Jurkat, Clone E6-1 (cell line): ENCODE data around the gene TRAF3IP1.

Source experiments
- DNase-seq: peaks from one replicate; pipeline ENCODE4 v3.0.0-alpha.2; 2011; ENCODE audit warnings: low read depth, low spot score
- H3K4me3 ChIP-seq: 2 replicates; pipeline ENCODE4 v1.5.1; 2011; ENCODE audit warnings: mild to moderate bottlenecking, low read length, control low read depth, moderate library complexity

Gene TRAF3IP1

DNA sequence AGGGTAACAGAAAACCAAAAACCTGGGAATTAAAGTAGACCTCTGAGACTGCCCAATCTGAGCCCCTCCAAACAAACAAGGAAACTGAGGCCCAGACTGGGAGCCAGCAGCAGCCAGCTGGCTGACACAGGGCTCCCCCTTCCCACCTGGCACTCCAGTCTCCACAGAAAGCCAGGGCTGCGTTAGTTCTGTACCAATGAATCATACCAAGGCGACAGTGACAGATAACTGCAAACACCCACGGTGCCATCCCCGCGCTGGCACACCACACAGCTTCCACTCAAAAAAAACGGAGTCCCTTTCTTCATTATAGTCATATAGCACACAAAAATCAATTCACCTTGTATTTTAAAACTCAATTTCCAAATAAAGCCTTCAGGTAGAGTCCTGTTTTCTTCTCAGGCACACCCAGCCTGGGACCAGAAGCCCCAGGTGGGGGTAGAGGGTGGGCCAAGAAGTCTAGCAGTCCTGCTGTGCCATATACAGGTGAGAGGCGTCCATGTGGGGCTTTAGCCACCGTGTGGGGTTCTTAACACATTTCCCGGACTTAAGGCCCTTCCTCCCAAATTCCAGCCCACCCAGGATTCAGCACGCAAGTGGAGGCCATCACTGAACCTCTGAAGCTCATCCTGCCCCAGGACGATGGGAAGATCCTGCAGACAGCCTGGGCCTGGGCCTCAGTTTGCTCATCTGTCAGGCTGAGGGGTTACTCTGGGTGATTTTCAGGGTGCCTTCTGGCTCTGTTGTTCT, 33.2 kb upstream of the TRAF3IP1 start:
- no peak for DNase-seq
- H3K4me3 ChIP-seq, result peak overlapping the region; percentile 80

DNA sequence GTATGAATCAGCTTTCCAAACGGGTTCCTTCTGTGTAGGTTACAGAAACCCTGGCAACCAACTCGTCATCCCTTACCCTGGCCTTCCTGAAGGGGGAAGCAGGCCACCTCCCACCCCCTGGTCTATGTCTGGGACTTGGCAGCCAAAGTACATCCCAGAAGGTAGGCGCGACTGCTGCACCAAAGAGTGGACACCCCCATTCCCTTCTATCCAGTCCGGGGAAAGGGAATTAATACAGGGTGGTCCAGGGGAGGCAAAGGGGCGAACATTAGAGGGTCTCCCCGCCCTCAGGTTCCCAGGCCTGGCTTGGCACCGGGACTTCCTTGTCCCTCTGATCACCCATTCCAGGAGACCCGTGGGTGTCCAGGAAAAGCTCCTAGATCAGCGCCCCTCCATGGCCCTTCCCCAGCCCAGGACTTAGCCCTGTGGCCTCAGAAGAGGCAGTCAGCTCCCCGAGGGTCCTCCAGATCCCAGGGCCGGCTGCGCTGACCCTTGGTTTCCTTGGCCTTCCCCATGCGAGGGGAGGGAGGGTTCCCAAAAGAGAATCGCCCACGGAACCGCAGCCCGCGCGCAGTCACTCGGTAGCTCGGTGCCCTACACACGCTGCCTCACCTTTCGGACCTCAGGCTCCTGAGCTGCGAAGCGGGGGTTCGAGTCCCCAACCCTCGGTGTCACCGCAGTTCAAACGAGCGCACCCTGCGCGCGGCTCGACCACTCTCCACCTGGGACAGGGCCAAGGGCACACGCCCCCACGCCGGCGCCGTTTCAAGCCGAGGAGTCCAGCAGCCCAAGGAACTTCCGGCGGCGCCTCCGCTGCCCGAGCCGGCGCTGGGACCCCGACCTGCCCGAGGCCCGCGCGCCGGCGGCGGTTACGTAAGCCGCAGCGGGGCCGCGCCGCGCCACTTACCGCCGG, 32.3 kb upstream of the TRAF3IP1 start, which contains the start of gene PER2:
Gene PER2 (minus strand): TSS at position 874 of the 913 bp plus-strand sequence. CDS start 10,674 bp downstream, outside the sequence.
- peak; percentile 12 for DNase-seq
- peak within 1 kb of the TSS; percentile 80 for H3K4me3 ChIP-seq

DNA sequence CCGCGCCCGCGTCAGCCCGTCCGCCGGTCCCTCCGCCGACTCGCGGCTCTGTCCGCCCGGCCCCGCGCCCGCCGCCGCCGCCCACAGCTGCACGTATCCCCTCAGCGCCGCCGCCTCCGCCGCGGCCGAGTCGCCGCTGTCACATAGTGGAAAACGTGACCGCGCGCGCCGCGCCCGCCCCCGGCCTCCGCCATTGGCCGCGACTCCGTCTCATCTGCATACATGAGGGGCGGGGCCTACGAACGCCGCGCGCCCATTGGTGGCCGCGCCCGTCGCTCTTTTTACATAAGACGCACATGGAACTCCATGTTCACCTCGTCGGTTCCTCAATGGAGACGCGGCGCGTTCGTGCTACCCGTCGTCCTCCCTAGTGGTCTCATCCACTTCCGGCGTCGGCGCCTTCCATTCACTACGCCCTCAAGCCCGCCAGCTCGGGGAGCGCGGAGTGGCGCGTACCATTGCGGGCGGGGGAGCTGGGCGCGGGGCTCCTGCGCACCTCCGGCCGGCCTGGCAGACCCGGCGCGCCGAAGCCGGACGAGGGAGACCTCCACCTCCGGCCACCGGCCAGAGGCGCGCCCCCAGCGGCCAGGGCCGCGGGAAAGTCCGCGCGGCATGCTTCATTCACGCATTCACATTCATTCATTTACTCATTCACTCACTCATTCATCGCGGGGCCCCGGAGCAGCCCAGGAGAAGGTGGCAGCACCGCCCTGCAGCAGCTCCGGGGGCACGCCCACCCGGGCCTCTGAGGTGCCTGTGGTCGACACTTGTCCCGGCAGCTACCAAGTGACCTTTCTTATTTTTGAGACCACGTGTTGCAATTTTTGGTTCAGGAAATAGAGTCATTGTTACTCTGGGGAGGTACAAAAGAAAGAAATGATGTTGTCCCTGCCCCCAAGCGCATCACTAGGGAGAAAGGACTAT, 31.4 kb upstream of the TRAF3IP1 start:
- peak; percentile 99 for DNase-seq
- H3K4me3 ChIP-seq, result peak overlapping the region; percentile 80

DNA sequence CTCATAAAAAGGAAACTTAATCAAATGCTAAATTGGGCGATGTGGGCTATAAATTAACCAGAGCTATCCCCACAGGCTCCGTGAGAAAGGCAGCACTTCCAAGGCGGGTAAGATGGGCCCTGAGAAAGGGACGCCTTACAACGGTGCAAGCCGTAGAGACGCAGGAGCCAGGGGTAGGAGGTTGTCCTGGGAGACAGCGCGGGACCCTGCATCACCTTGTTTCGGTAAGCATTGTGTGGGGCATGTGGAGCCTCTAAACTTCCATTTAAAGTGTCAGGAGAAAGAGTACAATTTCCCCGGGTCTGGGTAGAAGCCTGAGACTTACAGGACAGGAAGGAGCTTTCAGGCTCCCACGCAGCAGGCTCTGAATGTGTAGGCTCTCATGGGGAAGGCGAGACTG, 30.7 kb upstream of the TRAF3IP1 start:
- no peak for DNase-seq
- H3K4me3 ChIP-seq, result peak overlapping the region; percentile 60

DNA sequence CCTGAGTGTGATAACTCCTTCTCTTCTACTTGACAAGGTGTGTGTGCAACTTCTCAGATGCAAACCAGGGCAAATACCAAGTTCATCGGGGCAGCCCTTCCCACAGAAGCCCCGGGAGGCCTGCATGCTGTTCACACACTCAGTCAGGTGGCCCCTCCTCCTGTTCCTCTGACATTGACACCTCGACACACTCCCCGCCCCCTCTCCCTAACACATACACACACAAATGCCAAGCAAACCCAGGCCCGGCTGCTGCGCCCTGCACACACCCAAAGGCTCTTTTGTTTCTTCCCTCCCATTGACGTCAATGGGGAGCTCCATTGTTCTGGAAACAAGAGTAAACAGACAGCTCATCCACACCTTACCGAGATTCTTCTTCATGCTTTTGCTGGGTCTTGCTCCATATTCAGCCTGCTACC, 30.2 kb upstream of the TRAF3IP1 start:
- no peak for DNase-seq
- H3K4me3 ChIP-seq, result no peak overlapping the region

DNA sequence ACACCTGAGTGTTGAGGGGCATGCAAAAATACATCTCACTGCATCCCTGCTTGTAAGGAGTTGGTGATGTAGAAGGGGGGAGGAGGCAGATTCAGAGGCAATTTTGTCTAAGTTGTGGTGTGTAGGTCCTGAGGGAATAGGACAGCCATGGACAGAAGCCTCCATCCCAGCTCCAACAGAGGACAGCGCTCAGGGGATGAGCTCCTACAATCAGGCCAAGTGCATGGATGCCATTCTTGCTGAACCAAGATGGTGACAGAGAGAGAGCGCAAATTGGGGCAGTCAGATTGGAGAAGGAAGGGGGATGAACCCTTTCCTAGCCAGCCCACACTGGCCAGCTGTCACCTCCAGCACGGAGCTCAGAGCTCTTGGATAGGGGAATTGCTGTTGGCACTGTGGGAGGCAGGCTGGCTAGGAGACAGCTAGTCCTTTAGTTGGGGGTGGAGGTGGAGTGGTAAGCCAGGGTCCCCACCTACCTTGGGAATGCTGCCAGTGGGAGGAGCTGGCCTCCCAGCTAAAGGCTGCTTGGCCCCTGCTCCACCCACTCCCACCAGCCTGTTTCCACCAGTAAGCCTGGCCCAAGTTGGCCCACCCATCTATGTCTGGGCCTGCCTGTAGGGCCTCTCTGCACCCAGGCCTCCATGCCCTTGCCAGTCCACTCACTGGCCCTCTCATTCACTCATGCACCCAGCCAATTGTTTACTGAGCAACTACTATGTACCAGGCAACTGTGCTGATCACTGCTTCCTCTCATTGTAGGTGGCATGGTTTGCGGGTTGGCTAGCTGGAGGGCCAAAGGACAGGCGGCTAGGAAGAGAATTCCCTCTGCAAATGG, 29.4 kb upstream of the TRAF3IP1 start:
- no peak for DNase-seq
- no peak overlapping the region for H3K4me3 ChIP-seq

DNA sequence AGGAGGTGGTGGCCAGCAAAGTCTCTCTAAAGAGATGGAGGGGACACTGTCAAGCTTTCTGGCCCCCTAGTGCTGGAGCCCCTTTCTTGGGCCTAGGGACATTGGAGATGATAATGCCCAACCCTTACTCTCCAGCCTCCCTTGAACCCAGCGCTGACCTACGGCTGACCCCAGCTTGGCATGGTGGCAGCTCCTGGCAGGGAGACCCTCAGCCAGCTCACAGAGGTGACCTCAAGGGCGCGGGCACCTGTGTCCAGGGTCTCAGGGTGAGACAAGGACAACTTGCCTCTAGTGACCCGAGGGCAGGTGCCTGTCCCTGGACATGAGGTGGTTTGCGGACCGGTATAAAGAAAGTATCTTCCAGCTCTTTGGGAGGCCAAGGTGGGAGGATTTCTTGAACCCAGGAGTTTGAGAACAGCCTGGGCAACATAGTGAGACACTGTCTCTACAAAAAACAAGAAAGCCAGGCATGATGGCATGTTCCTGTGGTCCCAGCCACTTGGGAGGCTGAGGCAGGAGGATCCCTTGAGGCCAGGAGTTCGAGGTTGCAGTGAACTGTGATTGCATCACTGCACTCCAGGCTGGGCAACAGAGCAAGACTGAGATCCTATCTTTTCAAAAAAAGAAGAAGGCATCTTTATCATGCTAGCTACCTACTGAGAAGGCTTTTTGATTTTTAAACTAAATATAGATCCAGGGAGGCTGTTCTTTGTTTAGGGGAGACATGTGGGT, 28.6 kb upstream of the TRAF3IP1 start:
- DNase-seq, result no peak
- H3K4me3 ChIP-seq, result no peak overlapping the region

DNA sequence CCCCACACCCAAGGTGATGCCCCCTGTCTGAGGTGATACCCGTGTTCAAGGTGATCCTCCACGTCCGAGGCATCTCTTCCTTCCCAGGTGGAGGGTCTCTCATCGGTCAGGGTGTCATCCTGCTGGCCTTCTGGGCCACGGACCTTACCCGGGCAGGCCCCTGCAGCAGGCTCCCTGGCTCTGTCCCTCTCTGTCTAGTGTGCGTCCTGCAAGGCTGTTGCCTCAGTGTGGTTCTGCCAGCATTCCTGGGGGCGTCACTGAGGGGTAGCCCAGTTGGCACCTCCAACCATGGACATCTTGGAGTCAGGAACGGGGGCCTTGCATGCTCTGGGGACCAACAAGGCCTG, 26.3 kb upstream of the TRAF3IP1 start:
- H3K4me3 ChIP-seq, result no peak overlapping the region
- DNase-seq, result no peak

DNA sequence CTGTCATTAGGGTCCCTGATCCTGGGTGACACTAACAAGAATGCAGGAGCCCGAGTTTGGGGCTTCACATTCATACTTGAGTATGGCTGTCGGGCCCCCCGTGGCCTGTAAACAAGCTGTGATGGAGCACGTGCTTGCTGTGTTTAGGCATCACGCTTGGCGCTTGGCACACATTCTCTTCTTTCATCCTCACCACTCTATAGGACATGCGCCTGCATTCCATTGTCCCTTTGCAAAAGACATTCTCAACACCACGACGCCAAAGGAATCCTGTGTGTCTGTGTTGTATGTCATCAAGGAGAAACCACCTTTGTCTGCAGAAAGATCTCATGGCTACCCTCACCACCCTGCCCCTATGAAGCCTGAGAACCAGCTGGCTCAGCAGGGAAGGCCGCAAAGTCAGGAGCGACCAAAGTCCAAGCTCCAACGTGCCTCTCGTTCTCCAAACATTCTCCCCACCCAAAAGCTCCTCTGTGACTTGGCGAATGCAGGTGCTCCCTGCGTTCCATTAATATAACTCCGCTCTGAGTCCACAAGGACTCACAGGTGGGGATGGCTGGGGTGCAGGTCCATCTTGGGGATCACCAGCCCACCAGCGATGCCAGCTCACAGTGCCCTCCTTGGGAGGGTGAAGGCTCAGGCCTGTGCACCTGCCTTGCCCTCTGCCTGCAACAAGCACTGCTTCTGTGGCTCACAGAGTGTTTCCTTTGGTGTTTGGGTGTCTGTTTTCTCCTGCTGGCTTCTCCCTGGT, 25.8 kb upstream of the TRAF3IP1 start:
- no peak for DNase-seq
- H3K4me3 ChIP-seq, result no peak overlapping the region

DNA sequence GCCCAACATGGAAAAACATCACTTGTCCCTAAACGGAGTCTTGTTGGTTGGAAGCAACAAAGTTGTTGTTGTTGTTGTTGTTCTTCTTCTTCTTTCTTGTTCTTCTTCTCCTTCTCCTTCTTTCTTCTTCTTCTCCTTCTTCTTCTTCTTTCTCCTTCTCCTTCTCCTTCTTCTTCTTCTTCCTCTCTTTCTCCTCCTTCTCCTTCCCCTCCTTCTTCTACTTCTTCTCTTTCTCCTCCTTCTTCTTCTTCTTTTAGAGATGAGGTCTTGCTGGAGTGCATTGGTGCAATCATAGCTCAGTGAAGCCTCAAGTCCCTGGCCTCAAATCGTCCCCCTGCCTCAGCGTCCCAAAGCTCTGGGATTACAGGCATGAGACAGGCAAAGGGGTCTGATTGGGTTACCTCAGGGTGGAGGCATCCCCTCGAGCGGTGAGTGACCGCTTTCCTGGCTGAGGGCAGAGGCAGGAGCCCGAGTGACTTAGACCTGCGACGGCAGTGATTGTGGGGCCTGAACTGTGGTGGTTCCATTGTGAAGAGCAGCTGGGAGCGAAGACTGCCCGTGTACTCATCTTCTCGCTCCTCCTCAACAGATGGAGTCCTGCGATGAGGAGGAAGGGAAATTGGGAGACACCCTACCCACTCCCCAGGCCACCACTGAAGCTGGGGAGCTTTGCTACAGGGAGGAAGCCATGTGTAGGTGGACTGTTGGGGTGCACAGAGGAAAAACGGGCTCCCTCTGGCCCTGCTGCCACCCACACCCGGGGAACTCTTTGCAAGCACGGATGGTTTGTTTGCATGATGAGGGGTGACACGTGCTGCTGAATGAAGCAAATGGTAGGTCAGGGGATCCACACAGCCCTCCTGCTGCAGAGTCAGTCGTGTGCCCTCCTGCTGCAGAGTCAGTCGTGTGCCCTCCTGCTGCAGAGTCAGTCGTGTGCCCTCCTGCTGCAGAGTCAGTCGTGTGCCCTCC, 24.9 kb upstream of the TRAF3IP1 start:
- no peak overlapping the region for H3K4me3 ChIP-seq
- DNase-seq, result no peak

DNA sequence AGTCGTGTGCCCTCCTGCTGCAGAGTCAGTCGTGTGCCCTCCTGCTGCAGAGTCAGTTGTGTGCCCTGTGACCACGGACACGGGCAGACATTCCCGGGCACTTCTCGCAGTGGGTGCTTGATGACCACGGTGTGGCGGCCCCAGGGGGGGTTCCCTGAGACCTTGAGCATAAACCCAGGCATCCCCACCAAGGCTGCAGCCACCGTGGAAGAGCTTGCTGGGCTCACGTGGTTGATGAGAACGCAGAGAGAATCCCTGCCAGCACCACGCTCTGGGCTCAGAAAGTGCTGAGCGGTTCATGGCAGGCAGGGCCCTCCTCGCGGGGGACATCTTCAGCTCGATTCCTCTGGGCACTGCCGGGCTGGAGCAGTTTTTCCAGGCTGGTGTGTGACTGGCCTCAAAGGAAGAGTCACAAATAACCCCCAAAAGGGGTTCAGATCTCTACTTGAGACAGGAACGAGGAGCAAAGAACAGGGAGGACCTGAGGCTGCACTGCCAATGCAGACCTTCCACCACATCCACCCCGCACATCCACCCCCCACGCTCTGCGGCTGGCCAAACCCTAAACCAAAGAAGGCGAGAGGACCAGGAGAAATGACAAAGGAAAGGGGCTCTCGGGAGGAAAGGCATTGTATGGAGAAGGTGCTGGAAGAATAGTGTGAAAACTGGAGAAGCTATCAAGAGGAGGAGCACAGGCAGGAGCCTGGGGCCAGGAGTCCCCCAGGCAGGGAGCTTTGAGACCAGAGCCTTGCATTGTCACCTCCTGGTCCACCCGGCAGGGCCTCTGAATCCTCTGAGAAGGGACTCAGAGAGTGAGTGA, 23.5 kb upstream of the TRAF3IP1 start:
- no peak overlapping the region for H3K4me3 ChIP-seq
- DNase-seq, result no peak

DNA sequence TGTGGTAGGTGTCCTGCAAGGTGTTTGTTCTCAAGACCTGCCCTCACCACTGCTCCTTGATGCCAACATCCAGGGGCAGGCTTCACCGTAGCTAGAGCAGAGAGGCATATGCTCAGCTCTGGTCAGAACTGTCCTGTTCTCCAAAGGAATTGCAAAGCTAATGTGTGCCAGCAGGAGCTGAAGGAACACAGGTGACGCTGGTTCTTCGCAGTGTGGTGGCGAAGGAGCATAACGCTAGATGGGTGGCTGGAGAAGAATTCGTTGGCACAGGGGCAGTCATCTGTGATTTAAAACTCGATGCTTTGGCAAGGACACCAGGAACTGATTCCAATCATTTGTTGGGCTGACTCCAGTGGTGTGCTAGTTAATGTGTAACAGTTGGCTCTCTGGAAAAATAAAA, 20.5 kb upstream of the TRAF3IP1 start:
- DNase-seq, result no peak
- H3K4me3 ChIP-seq, result no peak overlapping the region

DNA sequence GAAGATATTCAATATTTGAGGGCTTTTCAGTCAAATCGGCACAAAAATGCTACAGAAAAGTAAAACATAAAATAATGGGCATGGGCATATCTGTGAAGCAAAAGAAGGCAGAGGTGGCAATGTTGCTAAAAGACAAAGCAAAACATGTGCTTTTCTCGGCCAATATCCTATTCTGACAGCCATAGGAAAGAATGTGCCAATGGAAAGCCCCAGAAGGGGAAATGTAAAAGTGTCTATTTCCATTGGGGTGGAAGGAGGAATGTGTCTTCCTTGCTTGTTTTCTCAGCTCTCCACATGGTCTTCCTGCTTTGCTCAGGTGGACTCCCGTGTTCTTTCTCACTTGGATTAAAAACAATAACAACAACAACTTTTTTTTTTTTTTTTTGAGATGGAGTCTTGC, 18.2 kb upstream of the TRAF3IP1 start:
- DNase-seq, result no peak

DNA sequence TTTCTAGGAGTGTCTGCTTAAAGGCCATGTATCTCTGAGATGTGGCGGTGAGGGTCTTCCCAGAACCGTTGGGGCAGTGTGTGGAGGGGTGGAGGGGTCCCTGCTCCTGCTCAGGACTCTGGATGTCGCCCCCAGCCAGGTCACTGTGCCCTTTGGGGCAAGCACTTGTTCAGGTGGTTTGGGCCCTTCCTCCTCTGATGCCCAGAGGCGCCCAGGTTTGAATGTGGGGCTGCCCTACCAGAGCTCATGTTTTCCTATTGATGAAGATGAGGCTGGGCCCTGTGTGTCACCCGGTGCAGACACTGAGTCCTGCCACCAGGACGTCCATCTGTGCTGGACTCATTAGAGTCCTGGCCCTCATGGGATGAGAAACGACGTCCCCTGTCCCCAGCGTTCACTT, 17.6 kb upstream of the TRAF3IP1 start:
- DNase-seq, result no peak
- no peak overlapping the region for H3K4me3 ChIP-seq

More for the DNA sequence above, 18.2 kb upstream of the TRAF3IP1 start:
- H3K4me3 ChIP-seq, result no peak overlapping the region

DNA sequence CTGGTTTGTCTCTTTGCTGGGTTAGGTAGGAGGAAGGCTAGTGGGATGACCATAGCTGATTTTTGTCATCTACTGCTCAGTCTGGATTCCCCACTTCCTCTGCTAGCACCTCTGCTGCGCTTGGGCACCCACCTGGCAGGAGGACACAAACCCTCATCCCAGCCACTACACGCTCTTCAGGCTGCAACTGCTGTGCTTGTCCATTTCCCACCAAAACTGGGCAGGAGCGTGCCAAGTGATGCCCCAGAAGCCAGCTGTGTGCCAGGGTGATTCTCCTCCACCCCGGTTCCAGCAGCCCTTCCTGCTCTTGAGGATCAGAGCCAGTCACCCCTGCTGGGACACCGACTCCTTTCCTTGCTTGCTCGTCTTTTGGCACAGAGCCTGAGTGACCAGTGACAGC, 16.2 kb upstream of the TRAF3IP1 start:
- no peak for DNase-seq

More for the DNA sequence above, 16.2 kb upstream of the TRAF3IP1 start:
- H3K4me3 ChIP-seq, result no peak overlapping the region
